ENCODE data around the gene MMP24. TPM values are rescaled to one million over a fixed set of nuclear protein-coding genes. Genes with fewer than 3 reads are reported as not detected.
"Not testable (repeated sequence)": the region's sequence is repeated elsewhere in the genome, so short reads cannot be mapped to it uniquely, and the experiment has no call there.

Gene MMP24
- 15.3 TPM for polyA plus RNA-seq (2012; ENCODE audit: insufficient read depth, insufficient read length, low read depth)

GRCh38 chr20:35226126-35226883 lies at the start of gene MMP24:
Gene MMP24 (plus strand): TSS chr20:35226690. CDS start chr20:35226739, 49 bp downstream.
- Histone ChIP-seq H3K4me1 (peaks cover 5% of the 10 kb centered on the region; the same call in 1 of the 2 replicates), H3K27me3 (no peaks in the 10 kb centered on the region), H3K36me3 (no peaks in the 10 kb centered on the region), H3K4me3 (ENCODE audit: low read depth, low read length) (peak within 1 kb of the TSS; percentile 71), H3K9me3 (no peaks in the 10 kb centered on the region; the same call in 1 of the 2 replicates)
- no peak for DNase-seq
- TF ChIP-seq, protein P1, sequence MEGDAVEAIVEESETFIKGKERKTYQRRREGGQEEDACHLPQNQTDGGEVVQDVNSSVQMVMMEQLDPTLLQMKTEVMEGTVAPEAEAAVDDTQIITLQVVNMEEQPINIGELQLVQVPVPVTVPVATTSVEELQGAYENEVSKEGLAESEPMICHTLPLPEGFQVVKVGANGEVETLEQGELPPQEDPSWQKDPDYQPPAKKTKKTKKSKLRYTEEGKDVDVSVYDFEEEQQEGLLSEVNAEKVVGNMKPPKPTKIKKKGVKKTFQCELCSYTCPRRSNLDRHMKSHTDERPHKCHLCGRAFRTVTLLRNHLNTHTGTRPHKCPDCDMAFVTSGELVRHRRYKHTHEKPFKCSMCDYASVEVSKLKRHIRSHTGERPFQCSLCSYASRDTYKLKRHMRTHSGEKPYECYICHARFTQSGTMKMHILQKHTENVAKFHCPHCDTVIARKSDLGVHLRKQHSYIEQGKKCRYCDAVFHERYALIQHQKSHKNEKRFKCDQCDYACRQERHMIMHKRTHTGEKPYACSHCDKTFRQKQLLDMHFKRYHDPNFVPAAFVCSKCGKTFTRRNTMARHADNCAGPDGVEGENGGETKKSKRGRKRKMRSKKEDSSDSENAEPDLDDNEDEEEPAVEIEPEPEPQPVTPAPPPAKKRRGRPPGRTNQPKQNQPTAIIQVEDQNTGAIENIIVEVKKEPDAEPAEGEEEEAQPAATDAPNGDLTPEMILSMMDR (IDR thresholded peaks at IDR 0.05; ENCODE audit: low read depth, low read length) = no peak

DNA sequence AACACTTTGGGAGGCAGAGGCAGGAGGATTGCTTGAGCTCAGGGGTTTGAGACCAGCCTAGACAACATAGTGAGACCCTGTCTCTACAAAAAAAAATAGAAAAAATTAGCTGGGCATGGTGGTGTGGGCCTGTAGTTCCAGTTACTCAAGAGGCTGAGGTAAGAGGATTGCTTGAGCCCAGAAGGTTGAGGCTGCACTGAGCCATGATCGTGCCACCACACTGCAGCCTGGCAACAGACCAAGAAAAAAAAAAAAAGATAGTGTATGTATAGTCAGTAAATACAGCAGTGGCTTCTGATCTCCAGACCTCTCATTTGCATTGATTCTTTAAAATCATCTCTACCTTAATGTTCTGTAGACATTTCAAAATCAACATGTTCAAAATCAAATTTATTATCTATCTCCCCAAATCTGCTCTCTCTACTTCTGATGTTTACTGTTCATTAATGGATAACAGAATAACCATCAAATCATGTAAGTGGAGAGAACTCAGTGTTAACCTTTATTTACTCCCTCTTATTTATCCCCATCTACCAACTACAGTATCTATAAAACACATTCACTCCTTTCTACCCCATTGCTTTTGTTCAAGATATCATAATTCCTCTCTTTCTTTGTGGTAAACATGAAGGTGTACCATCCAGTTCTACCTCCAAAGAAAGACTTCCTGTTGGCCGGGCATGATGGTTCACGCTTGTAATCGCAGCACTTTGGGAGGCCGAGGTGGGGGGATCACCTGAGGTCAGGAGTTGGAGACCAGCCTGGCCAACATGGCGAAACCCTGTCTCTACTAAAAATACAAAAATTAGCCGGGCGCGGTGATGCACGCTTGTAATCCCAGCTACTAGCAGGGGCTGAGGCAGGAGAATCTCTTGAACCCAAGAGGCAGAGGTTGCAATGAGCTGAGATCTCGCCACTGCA lies 46.9 kb upstream of the MMP24 start:
- no peaks in the 10 kb centered on the region for H3K9me3 ChIP-seq
- TF ChIP-seq, protein P1 (IDR thresholded peaks at IDR 0.05; ENCODE audit: low read depth, low read length) = no peak
- H3K4me1 ChIP-seq = no peaks in the 10 kb centered on the region; the same call in 1 of the 2 replicates
- H3K27me3 ChIP-seq = no peaks in the 10 kb centered on the region
- no peaks in the 10 kb centered on the region for H3K36me3 ChIP-seq
- H3K4me3 ChIP-seq (ENCODE audit: low read depth, low read length) = no peak overlapping the region
- no peak for DNase-seq

GRCh38 chr20:35180266-35180665 lies 46.2 kb upstream of the MMP24 start:
- TF ChIP-seq, protein P1 (IDR thresholded peaks at IDR 0.05; ENCODE audit: low read depth, low read length) = no peak

DNA sequence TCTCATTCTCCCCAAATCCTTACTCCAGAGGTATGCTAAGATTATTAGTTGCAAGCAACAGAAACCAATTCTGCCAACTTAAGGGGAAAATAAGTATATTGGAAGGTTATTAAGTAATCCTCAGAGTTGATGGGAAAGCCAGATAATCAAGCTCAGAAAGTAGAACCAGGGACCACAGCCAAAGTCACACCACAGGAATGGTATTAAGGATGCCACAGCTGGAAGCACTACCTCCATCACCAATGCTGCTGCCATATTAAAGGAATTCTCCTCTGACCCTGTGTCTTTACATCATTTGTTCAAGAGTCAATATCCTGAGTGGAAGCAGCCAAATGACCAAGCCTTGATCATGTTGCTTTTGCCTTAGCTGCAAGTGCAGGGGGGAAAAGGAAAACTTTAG lies 44.8 kb upstream of the MMP24 start:
- H3K4me3 ChIP-seq (ENCODE audit: low read depth, low read length) = no peak overlapping the region
- no peak for DNase-seq
- no peaks in the 10 kb centered on the region for H3K36me3 ChIP-seq
- H3K27me3 ChIP-seq = no peaks in the 10 kb centered on the region
- no peaks in the 10 kb centered on the region for H3K9me3 ChIP-seq
- TF ChIP-seq, protein P1 (IDR thresholded peaks at IDR 0.05; ENCODE audit: low read depth, low read length) = no peak
- no peaks in the 10 kb centered on the region for H3K4me1 ChIP-seq

More at GRCh38 chr20:35180266-35180665, 46.2 kb upstream of the MMP24 start:
- no peaks in the 10 kb centered on the region for H3K36me3 ChIP-seq
- no peak for DNase-seq
- no peaks in the 10 kb centered on the region for H3K27me3 ChIP-seq
- no peaks in the 10 kb centered on the region for H3K9me3 ChIP-seq
- no peak overlapping the region for H3K4me3 ChIP-seq (ENCODE audit: low read depth, low read length)
- no peaks in the 10 kb centered on the region for H3K4me1 ChIP-seq

DNA sequence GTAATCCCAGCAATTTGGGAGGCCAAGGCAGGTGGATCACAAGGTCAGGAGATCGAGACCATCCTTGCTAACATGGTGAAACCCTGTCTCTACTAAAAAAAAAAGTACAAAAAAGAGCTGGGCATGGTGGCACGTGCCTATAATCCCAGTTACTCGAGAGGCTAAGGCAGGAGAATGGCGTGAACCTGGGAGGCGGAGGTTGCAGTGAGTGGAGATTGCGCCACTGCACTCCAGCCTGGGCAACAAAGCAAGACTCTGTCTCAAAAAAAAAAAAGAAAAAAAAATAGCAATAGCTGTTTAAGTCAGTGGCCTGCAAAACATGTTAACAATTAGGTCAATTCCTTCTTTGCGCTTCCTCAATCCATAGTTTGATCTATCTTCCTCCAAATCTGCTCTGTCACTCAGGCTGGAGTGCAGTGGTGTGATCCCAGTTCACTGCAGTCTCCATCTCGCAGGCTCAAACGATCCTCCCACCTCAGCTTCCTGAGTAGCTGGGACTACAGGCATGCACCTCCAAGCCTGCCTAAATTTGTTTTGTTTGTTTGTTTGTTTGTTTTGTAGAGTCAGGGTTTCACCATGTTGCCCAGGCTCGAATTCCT lies 39.7 kb upstream of the MMP24 start:
- not testable (repeated sequence) for DNase-seq; H3K4me1 ChIP-seq; H3K9me3 ChIP-seq; H3K27me3 ChIP-seq; H3K4me3 ChIP-seq (ENCODE audit: low read depth, low read length); H3K36me3 ChIP-seq

- TF ChIP-seq, protein P1 (IDR thresholded peaks at IDR 0.05; ENCODE audit: low read depth, low read length) = no peak
- no peaks in the 10 kb centered on the region for H3K36me3 ChIP-seq
- H3K9me3 ChIP-seq = no peaks in the 10 kb centered on the region
- no peaks in the 10 kb centered on the region for H3K27me3 ChIP-seq
- no peak overlapping the region for H3K4me3 ChIP-seq (ENCODE audit: low read depth, low read length)
- DNase-seq = no peak
- H3K4me1 ChIP-seq = no peaks in the 10 kb centered on the region
Observed at GRCh38 chr20:35187584-35188190, 38.8 kb upstream of the MMP24 start.

- not testable (repeated sequence) for DNase-seq; H3K4me3 ChIP-seq (ENCODE audit: low read depth, low read length)
Observed at GRCh38 chr20:35189223-35189622, 37.3 kb upstream of the MMP24 start.

More at GRCh38 chr20:35189223-35189622, 37.3 kb upstream of the MMP24 start:
- not testable (repeated sequence) for H3K4me1 ChIP-seq, H3K36me3 ChIP-seq, H3K27me3 ChIP-seq, H3K9me3 ChIP-seq

Data from BE2C (cell line).